ENCODE measurements around the gene CLCA1. TPM values are rescaled to one million over a fixed set of nuclear protein-coding genes. Genes with fewer than 3 reads are reported as not detected.

CLCA1 gene
- total RNA-seq, 1 experiment from 2014 or later = not detected

DNA sequence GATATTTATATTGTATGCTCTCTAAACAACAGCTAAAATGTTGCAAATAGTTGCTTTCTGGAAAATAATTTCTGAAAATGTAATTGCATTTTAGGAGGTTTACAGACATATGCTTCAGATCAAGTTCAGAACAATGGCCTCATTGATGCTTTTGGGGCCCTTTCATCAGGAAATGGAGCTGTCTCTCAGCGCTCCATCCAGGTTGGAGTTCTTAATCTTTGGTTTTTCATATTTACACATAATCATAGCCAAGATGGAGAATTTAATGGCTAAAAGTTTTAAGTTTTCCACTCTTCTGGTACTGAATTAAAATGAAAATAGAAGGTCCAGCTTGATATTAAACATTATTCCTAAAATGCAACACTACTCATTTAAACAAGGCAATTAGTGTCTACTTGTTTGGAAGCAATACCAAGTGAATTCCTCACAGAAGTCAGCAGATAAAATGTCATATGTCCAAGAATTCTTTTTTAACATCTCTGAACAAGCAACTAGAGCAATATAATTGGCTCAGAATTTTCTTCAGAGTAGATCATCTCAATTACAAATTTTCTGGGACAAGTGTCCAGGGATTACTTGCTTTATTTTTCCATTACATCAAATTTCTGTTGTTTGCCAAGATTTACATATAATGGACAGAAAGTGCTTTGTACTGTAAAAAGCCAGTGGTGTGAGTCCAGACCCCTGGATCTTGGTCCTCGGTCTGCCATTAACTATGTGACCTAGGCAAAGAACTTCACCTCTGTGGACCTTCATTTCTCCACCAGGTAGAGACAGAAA lies 22.6 kb downstream of the CLCA1 start:
- no peaks in the 10 kb centered on the region for H3K27me3 Mint-ChIP-seq (ENCODE audit: low read depth)
- Histone ChIP-seq H4K5ac (ENCODE audit: insufficient read length, low read depth, low read length) (no peak overlapping the region), H3K27me3 (ENCODE audit: insufficient read depth, low read length) (no peaks in the 10 kb centered on the region), H3K4me2 (ENCODE audit: insufficient read depth, insufficient read length, low read length) (no peak overlapping the region), H2BK20ac (ENCODE audit: low read depth, low read length, poor library complexity, severe bottlenecking) (no peak overlapping the region), H3K23me2 (ENCODE audit: insufficient read length, low read depth, low read length, poor library complexity, severe bottlenecking) (peaks cover 2% of the 10 kb centered on the region), H2BK5ac (ENCODE audit: insufficient read length, low read length) (no peak overlapping the region), H3K9ac (ENCODE audit: extremely low read depth, insufficient read length, low read length) (no peak overlapping the region), H3K9me3 (ENCODE audit: control insufficient read depth, low read depth, low read length) (no peaks in the 10 kb centered on the region), H3K14ac (ENCODE audit: insufficient read depth, low read length) (no peak overlapping the region), H4K20me1 (ENCODE audit: control insufficient read depth, insufficient read depth, insufficient read length) (no peaks in the 10 kb centered on the region), H3K27ac (ENCODE audit: insufficient read length, low read depth, low read length) (no peak overlapping the region), H2BK15ac (ENCODE audit: low read depth, low read length) (no peak overlapping the region), H3K18ac (ENCODE audit: insufficient read length, low read depth, low read length) (no peak overlapping the region), H2BK12ac (ENCODE audit: insufficient read length, low read depth, low read length) (no peak overlapping the region), H3K56ac (ENCODE audit: insufficient read length, low read depth, low read length) (no peak overlapping the region), H3K4me1 (ENCODE audit: insufficient read depth, low read length) (no peaks in the 10 kb centered on the region; the same call in 1 of the 2 replicates), H2AFZ (ENCODE audit: low read length) (no peak overlapping the region), H3K79me2 (ENCODE audit: insufficient read depth, low read length) (no peaks in the 10 kb centered on the region), H2BK120ac (ENCODE audit: low read depth, low read length, poor library complexity, severe bottlenecking) (no peak overlapping the region), H3T11ph (ENCODE audit: low read length) (no peak overlapping the region), H3K23ac (ENCODE audit: insufficient read length, low read depth, low read length) (no peak overlapping the region), H4K8ac (replicated peaks; ENCODE audit: insufficient read length, low read depth, low read length) (no peak overlapping the region), H3K79me1 (ENCODE audit: insufficient read depth, low read depth, low read length, poor library complexity, severe bottlenecking) (no peaks in the 10 kb centered on the region), H3K4ac (ENCODE audit: low read depth, low read length) (no peak overlapping the region), H4K91ac (ENCODE audit: insufficient read length, low read depth, low read length) (no peak overlapping the region), H2AK5ac (ENCODE audit: insufficient read length, low read length) (no peak overlapping the region)
- DNase-seq = no peak
- TF ChIP-seq, protein P1, sequence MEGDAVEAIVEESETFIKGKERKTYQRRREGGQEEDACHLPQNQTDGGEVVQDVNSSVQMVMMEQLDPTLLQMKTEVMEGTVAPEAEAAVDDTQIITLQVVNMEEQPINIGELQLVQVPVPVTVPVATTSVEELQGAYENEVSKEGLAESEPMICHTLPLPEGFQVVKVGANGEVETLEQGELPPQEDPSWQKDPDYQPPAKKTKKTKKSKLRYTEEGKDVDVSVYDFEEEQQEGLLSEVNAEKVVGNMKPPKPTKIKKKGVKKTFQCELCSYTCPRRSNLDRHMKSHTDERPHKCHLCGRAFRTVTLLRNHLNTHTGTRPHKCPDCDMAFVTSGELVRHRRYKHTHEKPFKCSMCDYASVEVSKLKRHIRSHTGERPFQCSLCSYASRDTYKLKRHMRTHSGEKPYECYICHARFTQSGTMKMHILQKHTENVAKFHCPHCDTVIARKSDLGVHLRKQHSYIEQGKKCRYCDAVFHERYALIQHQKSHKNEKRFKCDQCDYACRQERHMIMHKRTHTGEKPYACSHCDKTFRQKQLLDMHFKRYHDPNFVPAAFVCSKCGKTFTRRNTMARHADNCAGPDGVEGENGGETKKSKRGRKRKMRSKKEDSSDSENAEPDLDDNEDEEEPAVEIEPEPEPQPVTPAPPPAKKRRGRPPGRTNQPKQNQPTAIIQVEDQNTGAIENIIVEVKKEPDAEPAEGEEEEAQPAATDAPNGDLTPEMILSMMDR (conservative IDR thresholded peaks at IDR 0.05) = no peak
- WGBS (ENCODE audit: extremely low coverage, insufficient read length, low lambda C conversion rate) = no CpG with 5 or more reads among the region's 2 CpGs
- H3K36me3 Mint-ChIP-seq (ENCODE audit: insufficient read depth in 1 of 3, low read depth in 3 of 3) = no peaks in the 10 kb centered on the region
- peaks cover 13 to 15% of the 10 kb centered on the region in 2 experiments for H3K4me1 Mint-ChIP-seq
- no peak overlapping the region for H3K4me3 Mint-ChIP-seq
- no peak overlapping the region for H3K27ac Mint-ChIP-seq
- H3K9me3 Mint-ChIP-seq = no peaks in the 10 kb centered on the region

Measured in H9 (cell line).